ENCODE results near the gene TCP1. TPM values are rescaled to one million over a fixed set of nuclear protein-coding genes. Genes with fewer than 3 reads are reported as not detected.
"Not testable (repeated sequence)": the region's sequence is repeated elsewhere in the genome, so short reads cannot be mapped to it uniquely, and the experiment has no call there.

TCP1 gene
- total RNA-seq, 1 donor from 2014 or later = 531 TPM

DNA sequence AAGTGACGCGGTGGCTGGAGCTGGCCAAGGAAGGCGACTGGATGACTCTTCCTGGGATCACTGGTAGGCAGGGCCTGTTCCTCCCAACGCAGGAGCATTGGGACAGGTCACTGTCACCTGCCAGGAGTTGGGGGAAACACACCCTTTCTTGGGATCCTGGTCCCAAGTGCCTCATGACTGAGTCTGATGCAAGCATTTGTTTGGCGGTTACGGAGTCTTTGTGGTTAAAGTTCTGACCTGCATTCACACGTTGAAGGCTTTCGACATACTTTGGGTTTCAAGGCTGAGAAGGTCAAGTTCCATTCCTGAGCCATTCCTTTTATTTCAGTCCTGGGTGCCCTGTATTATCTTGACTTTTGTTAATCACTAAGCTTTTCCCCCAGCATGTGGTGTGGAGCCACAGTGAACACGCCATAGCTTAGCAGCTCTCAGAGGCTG, 16.6 kb upstream of the TCP1 start:
- Mint-ChIP-seq H3K27me3 (no peaks in the 10 kb centered on the region), H3K36me3 (ENCODE audit: low read depth) (peaks cover 2% of the 10 kb centered on the region), H3K4me3 (no peak overlapping the region), H3K27ac (no peak overlapping the region), H3K9me3 (no peaks in the 10 kb centered on the region), H3K4me1 (peaks cover 2% of the 10 kb centered on the region)
- intact Hi-C loops (cut with micrococcal nuclease) = no loop called here
- no peak for DNase-seq

DNA sequence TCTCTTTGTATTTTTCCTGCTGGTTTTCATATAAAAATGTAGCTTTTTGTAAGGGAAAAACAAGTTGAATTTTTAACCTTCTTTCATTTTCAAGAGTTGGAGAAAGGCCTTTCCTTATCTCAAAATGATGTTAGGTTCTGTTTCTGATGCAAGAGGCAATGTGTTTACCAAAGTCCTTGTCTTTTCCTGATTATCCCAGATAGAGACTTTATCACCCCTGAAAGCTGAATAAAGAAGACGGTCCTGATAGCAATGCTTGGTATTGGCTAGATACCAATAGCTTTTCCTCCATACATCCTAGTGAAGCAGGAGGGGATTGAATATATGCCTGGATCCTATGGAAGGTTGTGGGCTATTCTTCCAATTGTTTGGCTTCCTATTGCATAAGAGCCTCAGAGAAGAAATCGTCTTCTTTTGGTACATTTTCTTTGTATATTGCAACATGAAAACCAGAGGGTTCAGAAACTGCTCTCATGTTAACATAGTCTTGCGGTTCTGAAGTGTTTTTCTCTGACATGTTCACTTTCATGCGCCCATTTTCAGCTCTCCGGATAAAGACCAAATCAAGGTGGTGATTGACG, 16.1 kb upstream of the TCP1 start:
- DNase-seq = no peak
- no peaks in the 10 kb centered on the region for H3K27me3 Mint-ChIP-seq
- peaks cover 4% of the 10 kb centered on the region for H3K36me3 Mint-ChIP-seq (ENCODE audit: low read depth)
- no peaks in the 10 kb centered on the region for H3K9me3 Mint-ChIP-seq
- intact Hi-C loops (cut with micrococcal nuclease) = no loop called here
- no peak overlapping the region for H3K4me3 Mint-ChIP-seq
- H3K4me1 Mint-ChIP-seq = peaks cover 2% of the 10 kb centered on the region
- H3K27ac Mint-ChIP-seq = no peak overlapping the region

DNA sequence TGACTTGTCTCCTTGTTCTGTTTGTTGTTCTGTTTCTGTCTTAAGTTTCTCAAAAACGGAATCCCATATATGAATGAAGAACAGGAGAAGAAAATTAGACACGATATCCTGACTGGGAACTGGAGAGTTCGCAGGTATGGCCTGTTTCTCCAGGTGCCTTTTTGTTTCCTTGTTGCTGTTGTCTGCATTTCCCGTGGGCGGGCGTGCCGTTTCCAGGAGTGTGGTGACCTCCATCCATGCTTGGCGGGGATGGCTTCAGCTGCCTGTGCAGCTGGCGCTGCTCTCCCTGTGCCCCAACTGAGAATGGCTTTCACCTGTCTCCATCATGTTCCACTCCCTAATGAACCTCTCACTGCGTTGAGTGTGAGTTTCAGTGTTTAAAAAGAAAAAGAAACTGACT, 15.1 kb upstream of the TCP1 start:
- Mint-ChIP-seq H3K36me3 (ENCODE audit: low read depth) (peaks cover 5% of the 10 kb centered on the region), H3K4me1 (peaks cover under 1% of the 10 kb centered on the region), H3K27ac (no peak overlapping the region), H3K4me3 (no peak overlapping the region), H3K9me3 (no peaks in the 10 kb centered on the region), H3K27me3 (no peaks in the 10 kb centered on the region)
- intact Hi-C loops (cut with micrococcal nuclease) = no loop called here
- no peak for DNase-seq

DNA sequence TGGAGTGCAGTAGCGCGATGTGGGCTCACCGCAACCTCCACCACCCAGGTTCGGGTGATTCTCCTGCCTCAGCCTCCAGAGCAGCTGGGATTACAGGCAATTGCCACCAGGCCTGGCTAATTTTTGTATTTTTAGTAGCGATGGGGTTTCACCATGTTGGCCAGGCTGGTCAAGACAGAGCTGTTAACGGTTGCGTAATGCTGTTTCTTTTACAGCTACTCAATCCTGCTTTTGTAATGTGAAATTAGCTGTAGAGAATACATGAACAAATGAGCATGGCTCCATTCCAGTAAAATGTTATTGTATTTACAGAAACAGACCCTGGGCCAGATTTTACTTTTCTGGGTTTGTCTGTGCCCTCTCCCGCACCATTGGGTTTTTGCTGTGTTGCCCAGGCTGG, 12.5 kb upstream of the TCP1 start:
- no peaks in the 10 kb centered on the region for H3K27me3 Mint-ChIP-seq
- H3K9me3 Mint-ChIP-seq = no peaks in the 10 kb centered on the region
- intact Hi-C loops (cut with micrococcal nuclease) = no loop called here
- peaks cover 27% of the 10 kb centered on the region for H3K36me3 Mint-ChIP-seq (ENCODE audit: low read depth)
- DNase-seq = no peak
- no peak overlapping the region for H3K4me3 Mint-ChIP-seq
- peaks cover 5% of the 10 kb centered on the region for H3K4me1 Mint-ChIP-seq
- no peak overlapping the region for H3K27ac Mint-ChIP-seq

DNA sequence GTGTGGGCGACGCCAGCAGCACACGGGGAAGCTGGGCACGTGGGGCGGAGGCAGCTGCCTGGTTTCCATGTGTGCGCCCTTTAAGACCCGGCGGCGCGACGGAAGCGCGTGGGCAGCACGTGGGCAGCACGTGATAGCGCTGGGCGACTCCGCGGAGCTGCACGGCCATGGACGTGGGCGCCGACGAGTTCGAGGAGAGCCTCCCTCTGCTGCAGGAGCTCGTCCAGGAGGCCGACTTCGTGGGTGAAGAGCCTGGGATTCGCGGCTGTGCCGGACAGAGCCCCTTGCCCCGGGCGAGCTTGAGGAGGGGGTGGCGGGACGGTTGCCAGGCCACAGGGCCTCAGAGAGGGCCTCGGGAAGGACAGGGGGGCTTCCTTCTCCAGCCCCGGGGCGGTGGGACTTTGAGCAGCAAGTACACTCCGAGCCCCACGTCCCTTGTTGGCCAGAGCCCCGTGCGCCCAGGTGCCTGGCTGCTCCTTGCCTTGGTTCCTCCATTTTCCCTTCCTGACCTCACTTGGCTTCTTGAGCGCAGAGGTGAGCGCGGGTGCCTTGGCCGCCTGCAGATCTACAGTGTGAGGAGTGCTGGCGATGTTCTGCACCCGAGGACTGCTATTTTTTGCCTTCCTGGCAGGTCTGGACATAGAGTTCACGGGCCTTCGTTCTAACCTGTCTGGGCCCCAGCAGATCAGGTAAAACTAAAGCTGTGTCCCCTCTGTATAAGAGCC, 10.9 kb upstream of the TCP1 start, which contains the start of gene PNLDC1:
PNLDC1 (plus strand) TSS at position 136 of the 725 bp plus-strand sequence; CDS start at position 168, 32 bp downstream.
- Mint-ChIP-seq H3K9me3 (no peaks in the 10 kb centered on the region), H3K4me3 (no peak within 1 kb of the TSS), H3K4me1 (peaks cover 5% of the 10 kb centered on the region), H3K27ac (no peak within 1 kb of the TSS), H3K36me3 (ENCODE audit: low read depth) (peaks cover 33% of the 10 kb centered on the region), H3K27me3 (no peaks in the 10 kb centered on the region)
- intact Hi-C loops (cut with micrococcal nuclease) = no loop called here
- no peak for DNase-seq

DNA sequence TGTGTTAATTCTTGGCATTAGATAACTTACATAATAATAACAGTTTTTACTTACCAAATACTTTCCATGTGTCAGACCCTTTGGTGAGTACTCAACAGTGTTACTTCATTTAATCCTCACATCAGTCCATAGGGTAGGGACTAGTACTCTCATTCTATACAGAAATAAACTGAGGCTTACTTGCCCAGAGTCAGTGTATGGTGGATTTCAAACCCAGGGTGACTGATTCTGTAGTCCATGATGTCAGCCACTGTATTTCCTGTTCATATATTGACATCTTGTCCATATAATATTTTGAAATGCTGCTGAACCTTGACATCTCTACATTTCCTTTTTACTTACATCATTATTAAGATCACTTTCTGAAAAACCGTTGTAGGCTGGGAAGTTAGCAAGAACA, 8.2 kb upstream of the TCP1 start:
- intact Hi-C loops (cut with micrococcal nuclease) = no loop called here
- no peaks in the 10 kb centered on the region for H3K27me3 Mint-ChIP-seq
- H3K36me3 Mint-ChIP-seq (ENCODE audit: low read depth) = peaks cover 51% of the 10 kb centered on the region
- no peak overlapping the region for H3K4me3 Mint-ChIP-seq
- no peak overlapping the region for H3K27ac Mint-ChIP-seq
- H3K4me1 Mint-ChIP-seq = peaks cover 9% of the 10 kb centered on the region
- H3K9me3 Mint-ChIP-seq = no peaks in the 10 kb centered on the region
- no peak for DNase-seq

DNA sequence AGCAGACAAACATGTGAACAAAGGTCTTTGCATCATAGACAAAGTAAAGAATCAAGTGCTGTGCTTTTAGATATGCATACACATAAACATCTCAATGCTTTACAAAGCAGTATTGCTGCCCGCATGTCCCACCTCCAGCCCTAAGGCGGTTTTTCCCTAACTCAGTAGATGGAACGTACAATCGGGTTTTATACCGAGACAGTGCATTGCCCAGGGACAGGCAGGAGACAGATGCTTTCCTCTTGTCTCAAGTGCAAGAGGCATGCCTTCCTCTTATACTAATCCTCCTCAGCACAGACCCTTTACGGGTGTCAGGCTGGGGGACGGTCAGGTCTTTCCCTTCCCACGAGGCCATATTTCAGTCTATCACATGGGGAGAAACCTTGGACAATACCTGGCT, 5.6 kb upstream of the TCP1 start:
- Mint-ChIP-seq H3K36me3 (ENCODE audit: low read depth) (peaks cover 64% of the 10 kb centered on the region), H3K4me1 (peaks cover 20% of the 10 kb centered on the region)
- intact Hi-C loops (cut with micrococcal nuclease); H3K27ac Mint-ChIP-seq; H3K4me3 Mint-ChIP-seq; H3K27me3 Mint-ChIP-seq; H3K9me3 Mint-ChIP-seq; DNase-seq: not testable (repeated sequence)

DNA sequence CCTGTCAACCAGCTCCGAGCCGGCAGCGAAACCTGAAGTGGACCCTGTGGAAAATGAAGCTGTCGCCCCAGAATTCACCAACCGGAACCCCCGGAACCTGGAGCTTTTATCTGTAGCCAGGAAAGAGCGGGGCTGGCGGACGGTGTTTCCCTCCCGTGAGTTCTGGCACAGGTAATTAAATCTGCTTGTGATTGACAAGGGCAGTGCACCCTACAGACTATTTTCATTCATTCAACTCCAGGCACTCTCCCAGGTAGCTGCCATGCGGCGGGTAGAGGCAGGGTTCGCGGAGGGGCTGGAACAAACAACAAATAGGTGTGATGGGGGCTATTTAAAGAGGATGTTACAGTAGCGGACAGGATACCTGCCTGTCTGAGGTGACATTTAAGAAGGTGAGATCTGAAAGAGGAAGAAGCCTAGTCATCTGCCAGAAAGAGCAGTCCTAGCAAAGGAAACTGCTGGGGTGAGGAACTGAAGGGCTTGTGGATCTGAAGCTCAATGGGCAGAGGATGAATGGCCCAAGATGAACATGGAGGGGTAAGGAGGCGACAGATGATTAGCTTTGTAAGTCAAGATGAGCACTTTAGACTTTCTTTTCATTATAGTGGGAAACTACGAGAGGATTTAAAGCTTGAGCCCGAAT, 1.7 kb upstream of the TCP1 start:
- no peaks in the 10 kb centered on the region for H3K9me3 Mint-ChIP-seq
- H3K27ac Mint-ChIP-seq = peak overlapping the region; percentile 98
- intact Hi-C loops (cut with micrococcal nuclease) = loop anchor here (2.0 kb wide), 3 partner anchors 142 to 178 kb away; partner anchors contain the start of gene IGF2R
- peaks cover 65% of the 10 kb centered on the region for H3K36me3 Mint-ChIP-seq (ENCODE audit: low read depth)
- peaks cover 3% of the 10 kb centered on the region for H3K27me3 Mint-ChIP-seq
- H3K4me1 Mint-ChIP-seq = peaks cover 36% of the 10 kb centered on the region
- H3K4me3 Mint-ChIP-seq = peak overlapping the region; percentile 97
- DNase-seq = no peak

DNA sequence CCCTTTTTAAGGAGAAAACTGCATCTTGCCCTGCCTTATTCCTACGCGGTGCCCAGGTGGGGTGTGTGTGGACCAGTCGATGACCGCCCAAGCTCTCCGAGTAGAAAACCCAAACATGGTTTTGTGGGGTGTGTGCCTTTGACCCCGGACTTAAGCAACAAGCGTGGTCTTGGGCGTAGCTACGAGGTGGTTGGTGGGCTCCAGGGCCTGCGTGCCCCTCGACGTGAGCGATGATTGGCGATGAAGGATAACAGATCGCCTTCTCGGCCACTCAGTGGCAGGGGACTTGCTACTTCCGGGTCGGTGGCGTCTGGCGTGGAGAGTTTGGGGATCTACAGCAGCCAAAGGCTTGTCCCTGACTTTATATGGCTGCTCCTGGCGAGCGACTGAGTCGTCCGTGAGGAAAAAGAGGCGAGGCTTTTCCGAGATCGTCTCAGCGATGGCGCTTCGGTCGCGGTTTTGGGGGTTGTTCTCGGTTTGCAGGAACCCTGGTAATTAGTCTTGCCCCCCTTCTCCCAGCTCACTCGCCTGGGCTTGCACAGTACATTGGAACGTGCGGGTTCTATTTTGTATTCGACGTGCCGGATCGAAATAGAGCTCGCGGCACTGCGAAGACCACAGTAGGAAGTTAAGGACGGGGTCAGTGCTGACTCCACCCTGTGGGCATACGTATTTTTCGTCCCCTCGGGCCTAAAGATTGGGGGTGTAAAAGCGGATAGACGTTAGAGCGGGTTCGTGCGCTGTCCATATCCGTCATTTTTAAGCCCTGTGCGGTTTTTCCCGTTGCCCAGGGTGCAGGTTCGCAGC, 950 bp upstream of the TCP1 start, which contains the start of gene MRPL18:
MRPL18 (plus strand) TSS at position 319 of the 807 bp plus-strand sequence; CDS start at position 440, 121 bp downstream.
- H3K4me1 Mint-ChIP-seq = peaks cover 40% of the 10 kb centered on the region
- peaks cover 69% of the 10 kb centered on the region for H3K36me3 Mint-ChIP-seq (ENCODE audit: low read depth)
- DNase-seq = peak; percentile 96
- intact Hi-C loops (cut with micrococcal nuclease) = loop anchor here (2.0 kb wide), 3 partner anchors 142 to 178 kb away; partner anchors contain the start of gene IGF2R
- H3K9me3 Mint-ChIP-seq = no peaks in the 10 kb centered on the region
- H3K27me3 Mint-ChIP-seq = peaks cover 3% of the 10 kb centered on the region
- H3K27ac Mint-ChIP-seq = peak within 1 kb of the TSS; percentile 98
- H3K4me3 Mint-ChIP-seq = peak within 1 kb of the TSS; percentile 97

DNA sequence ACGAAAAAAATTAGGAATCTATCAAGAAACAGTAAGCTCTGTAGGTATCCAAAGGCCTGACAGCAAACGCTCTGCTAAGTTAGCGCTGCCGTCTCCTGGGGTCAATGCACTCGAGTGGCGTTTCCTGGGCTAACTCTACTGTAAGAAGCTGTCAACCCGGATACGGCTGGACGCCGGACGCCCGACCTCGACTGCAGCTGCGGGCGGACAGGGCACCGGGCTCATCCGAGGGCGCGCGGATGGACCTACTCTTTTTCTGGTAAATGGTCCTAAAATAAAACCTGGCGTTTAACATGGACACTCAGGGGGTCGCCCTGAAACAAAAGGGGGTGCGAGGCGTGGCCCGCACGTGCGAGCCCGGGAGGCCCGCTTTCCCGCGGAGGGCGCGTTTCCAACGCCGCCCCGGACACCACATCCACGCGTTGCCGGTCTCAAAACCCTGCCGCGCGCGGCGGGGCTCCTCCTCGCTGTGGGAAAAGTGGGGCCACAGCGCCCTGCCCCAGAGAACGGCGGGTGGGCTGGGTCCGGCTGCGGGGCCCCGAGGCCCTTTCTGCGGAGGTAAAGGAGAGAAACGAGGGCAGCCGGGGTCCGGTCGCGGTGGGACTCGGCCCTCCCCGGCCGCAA, 537 bp downstream of the TCP1 start:
- H3K4me1 Mint-ChIP-seq = peaks cover 46% of the 10 kb centered on the region
- H3K36me3 Mint-ChIP-seq (ENCODE audit: low read depth) = peaks cover 71% of the 10 kb centered on the region
- intact Hi-C loops (cut with micrococcal nuclease) = loop anchor here (1.0 to 10.0 kb wide), 5 partner anchors 27 to 316 kb away; partner anchors contain the start of genes ACAT2 and WTAP
- H3K27me3 Mint-ChIP-seq = peaks cover 3% of the 10 kb centered on the region
- DNase-seq = peak; percentile 80
- no peaks in the 10 kb centered on the region for H3K9me3 Mint-ChIP-seq
- peak overlapping the region; percentile 98 for H3K27ac Mint-ChIP-seq
- peak overlapping the region; percentile 97 for H3K4me3 Mint-ChIP-seq

DNA sequence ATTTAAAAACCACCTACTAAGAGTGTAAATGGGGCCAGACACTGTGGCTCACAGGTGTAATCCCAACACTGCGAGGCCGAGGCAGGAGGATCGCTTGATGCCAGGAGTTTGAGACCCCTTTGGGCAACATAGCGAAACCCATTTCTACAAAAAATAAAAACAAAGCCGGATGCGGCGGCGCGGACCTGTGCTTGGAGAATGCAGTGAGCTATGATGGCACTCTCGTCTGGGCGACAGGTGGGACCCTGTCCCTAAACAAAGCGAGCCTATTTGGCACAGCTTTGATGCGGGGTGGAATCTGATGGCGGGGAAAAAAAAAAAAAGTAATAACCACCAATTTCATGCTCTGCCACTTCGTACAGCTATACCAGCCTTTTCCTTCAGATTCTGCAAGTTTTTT, 1.1 kb downstream of the TCP1 start:
- peak overlapping the region; percentile 97 for H3K4me3 Mint-ChIP-seq
- peaks cover 3% of the 10 kb centered on the region for H3K27me3 Mint-ChIP-seq
- H3K27ac Mint-ChIP-seq = peak overlapping the region; percentile 98
- DNase-seq = peak; percentile 67
- peaks cover 47% of the 10 kb centered on the region for H3K4me1 Mint-ChIP-seq
- H3K9me3 Mint-ChIP-seq = no peaks in the 10 kb centered on the region
- intact Hi-C loops (cut with micrococcal nuclease) = loop anchor here (5.0 to 10.0 kb wide), 2 partner anchors 36 to 317 kb away; no protein-coding TSS in a partner anchor
- H3K36me3 Mint-ChIP-seq (ENCODE audit: low read depth) = peaks cover 73% of the 10 kb centered on the region

DNA sequence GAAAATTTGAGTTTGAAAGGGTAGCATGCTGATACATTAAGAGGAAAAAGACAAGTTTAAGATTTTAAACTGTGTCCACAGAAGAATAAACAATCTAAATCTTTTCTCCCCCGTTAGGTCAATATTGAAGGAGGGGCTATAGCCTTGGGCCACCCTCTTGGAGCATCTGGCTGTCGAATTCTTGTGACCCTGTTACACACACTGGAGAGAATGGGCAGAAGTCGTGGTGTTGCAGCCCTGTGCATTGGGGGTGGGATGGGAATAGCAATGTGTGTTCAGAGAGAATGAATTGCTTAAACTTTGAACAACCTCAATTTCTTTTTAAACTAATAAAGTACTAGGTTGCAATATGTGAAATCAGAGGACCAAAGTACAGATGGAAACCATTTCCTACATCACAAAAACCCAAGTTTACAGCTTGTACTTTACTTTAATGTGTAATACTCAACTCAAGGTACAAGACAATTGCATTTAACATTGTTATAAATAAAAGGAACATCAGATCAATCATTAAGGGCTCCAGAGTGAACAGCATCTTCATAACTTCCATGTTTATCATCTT, 10.8 kb downstream of the TCP1 start:
- Mint-ChIP-seq H3K36me3 (ENCODE audit: low read depth) (peaks cover 81% of the 10 kb centered on the region), H3K4me3 (no peak overlapping the region), H3K27me3 (no peaks in the 10 kb centered on the region), H3K9me3 (no peaks in the 10 kb centered on the region), H3K4me1 (peaks cover 22% of the 10 kb centered on the region), H3K27ac (peak overlapping the region; percentile 7)
- intact Hi-C loops (cut with micrococcal nuclease) = no loop called here
- no peak for DNase-seq

DNA sequence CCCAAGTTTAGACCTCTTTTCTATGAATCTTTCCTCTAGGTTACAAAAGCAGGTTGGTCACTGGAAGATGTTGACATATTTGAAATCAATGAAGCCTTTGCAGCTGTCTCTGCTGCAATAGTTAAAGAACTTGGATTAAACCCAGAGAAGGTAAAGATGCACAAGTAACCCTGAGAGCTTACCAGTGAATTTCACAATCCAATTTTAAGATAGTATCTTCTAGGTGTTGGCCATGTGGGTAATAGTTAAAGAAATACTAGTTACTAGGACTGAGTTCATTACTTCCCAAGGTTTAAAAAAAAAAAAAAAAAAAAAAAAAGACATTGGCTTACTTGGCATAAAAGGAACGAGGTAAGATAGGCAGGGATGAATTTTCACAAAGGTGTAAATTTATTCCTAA, 11.3 kb downstream of the TCP1 start:
- no peaks in the 10 kb centered on the region for H3K9me3 Mint-ChIP-seq
- H3K27me3 Mint-ChIP-seq = no peaks in the 10 kb centered on the region
- intact Hi-C loops (cut with micrococcal nuclease) = no loop called here
- peak overlapping the region; percentile 7 for H3K27ac Mint-ChIP-seq
- peaks cover 22% of the 10 kb centered on the region for H3K4me1 Mint-ChIP-seq
- peaks cover 81% of the 10 kb centered on the region for H3K36me3 Mint-ChIP-seq (ENCODE audit: low read depth)
- DNase-seq = no peak
- no peak overlapping the region for H3K4me3 Mint-ChIP-seq
